SU-DHL-6 (cell line): ENCODE measurements around the gene SCUBE1.

Source experiments
- H2AFZ ChIP-seq: fragments of 200-600 bp; sonication (generic); 2 replicates; pipeline ENCODE4 v1.6.1; 2014; ENCODE audit warnings: low read depth, mild to moderate bottlenecking, moderate library complexity, mixed read lengths, antibody characterized with exemption, low read length; ENCODE audit not compliant: severe bottlenecking
- H3F3A ChIP-seq: fragments of 200-600 bp; shearing (Covaris generic); 2 replicates; pipeline ENCODE4 v1.6.0; 2016; ENCODE audit warnings: antibody characterized with exemption, mild to moderate bottlenecking; ENCODE audit not compliant: insufficient read depth
- H3K27ac ChIP-seq: fragments of 200-600 bp; sonication (generic); 2 replicates; pipeline ENCODE4 v1.5.1; 2016; ENCODE audit warnings: low read depth, mild to moderate bottlenecking, low read length, moderate library complexity, mixed read lengths
- H3K27me3 ChIP-seq: fragments of 200-600 bp; sonication (generic), shearing (Covaris generic); 2 replicates; pipeline ENCODE4 v1.6.0; 2014; ENCODE audit warnings: mild to moderate bottlenecking, low read length
- H3K36me3 ChIP-seq: fragments of 200-600 bp; sonication (generic); 2 replicates; pipeline ENCODE4 v1.6.1; 2014; ENCODE audit warnings: mild to moderate bottlenecking, low read length, mixed read lengths
- H3K4me2 ChIP-seq: fragments of 300-600, 200-600 bp; shearing (Covaris generic), sonication (generic); 2 replicates; pipeline ENCODE4 v1.6.0; 2014; ENCODE audit warnings: low read length, low read depth, mild to moderate bottlenecking; ENCODE audit not compliant: poor library complexity, severe bottlenecking
- H3K4me3 ChIP-seq: fragments of 200-600 bp; sonication (generic); 2 replicates; pipeline ENCODE4 v1.5.1; 2014; ENCODE audit warnings: antibody characterized with exemption, low read length, mild to moderate bottlenecking, mixed read lengths; ENCODE audit not compliant: insufficient read depth, poor library complexity, severe bottlenecking
- H3K79me2 ChIP-seq: fragments of 200-600 bp; sonication (generic); 2 replicates; pipeline ENCODE4 v1.6.1; 2014; ENCODE audit warnings: mild to moderate bottlenecking, low read length, moderate library complexity; ENCODE audit not compliant: insufficient read depth
- H3K9ac ChIP-seq: fragments of 200-600 bp; sonication (generic); 2 replicates; pipeline ENCODE4 v1.7.0; 2014; ENCODE audit warnings: mild to moderate bottlenecking, low read length
- H3K9me2 ChIP-seq: fragments of 200-600 bp; sonication (generic); replicated peaks from 2 replicates; pipeline ENCODE4 v1.6.1; 2014; ENCODE audit warnings: low read length; ENCODE audit not compliant: insufficient read depth
- H3K9me3 ChIP-seq: fragments of 200-600 bp; sonication (generic); 2 replicates; pipeline ENCODE4 v1.6.1; 2014; ENCODE audit warnings: low read length, mixed read lengths; ENCODE audit not compliant: insufficient read depth
- H4K20me1 ChIP-seq: fragments of 200-600 bp; sonication (generic); 2 replicates; pipeline ENCODE4 v1.6.1; 2014; ENCODE audit warnings: low read depth, mild to moderate bottlenecking, antibody characterized with exemption, low read length, moderate library complexity, mixed read lengths
- CTCF ChIP-seq: fragments of 200-600 bp; sonication (generic); IDR thresholded peaks from one replicate; pipeline ENCODE4 v1.5.1; 2017; ENCODE audit warnings: antibody characterized with exemption, mild to moderate bottlenecking, low read length, moderate library complexity; ENCODE audit not compliant: insufficient read depth, poor library complexity, severe bottlenecking
- EZH2phosphoT487 ChIP-seq: fragments of 200-600 bp; sonication (generic), shearing (Covaris generic); conservative IDR thresholded peaks from 2 replicates; pipeline ENCODE4 v1.6.1; 2018; ENCODE audit warnings: mild to moderate bottlenecking, antibody characterized with exemption, low read length, moderate library complexity, mixed read lengths

SCUBE1 gene

GRCh38 chr22:43174941-43175531 is 168.1 kb downstream of the SCUBE1 start:
- H3K9me3 ChIP-seq, result no peaks in the 10 kb centered on the region
- no peak overlapping the region for H3K4me3 ChIP-seq
- H3K4me2 ChIP-seq, result no peak overlapping the region
- no peaks in the 10 kb centered on the region for H4K20me1 ChIP-seq
- H3K9me2 ChIP-seq, result no peaks in the 10 kb centered on the region
- H3K9ac ChIP-seq, result no peak overlapping the region
- no peaks in the 10 kb centered on the region for H3K27me3 ChIP-seq
- H3K79me2 ChIP-seq, result no peaks in the 10 kb centered on the region
- no peaks in the 10 kb centered on the region for H3F3A ChIP-seq
- no peak for TF ChIP-seq EZH2phosphoT487
- no peak for TF ChIP-seq CTCF
- no peak overlapping the region for H3K27ac ChIP-seq
- H2AFZ ChIP-seq, result no peak overlapping the region
- no peaks in the 10 kb centered on the region for H3K36me3 ChIP-seq

GRCh38 chr22:43173976-43174720 is 169.0 kb downstream of the SCUBE1 start:
- H3K79me2 ChIP-seq, result no peaks in the 10 kb centered on the region
- TF ChIP-seq CTCF (no peak), EZH2phosphoT487 (no peak)
- H4K20me1 ChIP-seq, result no peaks in the 10 kb centered on the region
- no peak overlapping the region for H3K4me3 ChIP-seq
- no peak overlapping the region for H3K9ac ChIP-seq
- H3F3A ChIP-seq, result no peaks in the 10 kb centered on the region
- H3K4me2 ChIP-seq, result no peak overlapping the region
- H2AFZ ChIP-seq, result no peak overlapping the region
- no peaks in the 10 kb centered on the region for H3K27me3 ChIP-seq
- no peaks in the 10 kb centered on the region for H3K9me3 ChIP-seq
- H3K27ac ChIP-seq, result no peak overlapping the region
- H3K36me3 ChIP-seq, result no peaks in the 10 kb centered on the region
- no peaks in the 10 kb centered on the region for H3K9me2 ChIP-seq

GRCh38 chr22:43173566-43173965 is 169.6 kb downstream of the SCUBE1 start:
- no peaks in the 10 kb centered on the region for H3K9me3 ChIP-seq
- no peaks in the 10 kb centered on the region for H3K36me3 ChIP-seq
- H3K9me2 ChIP-seq, result no peaks in the 10 kb centered on the region
- H2AFZ ChIP-seq, result no peak overlapping the region
- H3K4me2 ChIP-seq, result no peak overlapping the region
- no peaks in the 10 kb centered on the region for H3K79me2 ChIP-seq
- no peaks in the 10 kb centered on the region for H3K27me3 ChIP-seq
- no peak overlapping the region for H3K27ac ChIP-seq
- H3K9ac ChIP-seq, result no peak overlapping the region
- no peak for TF ChIP-seq CTCF
- H3K4me3 ChIP-seq, result no peak overlapping the region
- H4K20me1 ChIP-seq, result no peaks in the 10 kb centered on the region
- H3F3A ChIP-seq, result no peaks in the 10 kb centered on the region
